ENCODE results near the gene FBXO3. TPM values are rescaled to one million over a fixed set of nuclear protein-coding genes. Genes with fewer than 3 reads are reported as not detected.

The FBXO3 gene
- total and polyA plus RNA-seq, 9 of the 15 experiments (the other 6 are each of a cell fraction or from before 2014, with no cell fraction given), result 11.6 to 59.3 (median 29.2) TPM

- Histone ChIP-seq H3K4me3 (no peak overlapping the region), H3K9me1 (ENCODE audit: control insufficient read depth, insufficient read depth, low read length) (no peaks in the 10 kb centered on the region), H4K20me1 (replicated peaks; ENCODE audit: control insufficient read depth, insufficient read depth, low read length) (no peaks in the 10 kb centered on the region), H2AFZ (ENCODE audit: low read depth, low read length) (no peak overlapping the region), H3K79me2 (ENCODE audit: control insufficient read depth, insufficient read depth, low read length) (no peaks in the 10 kb centered on the region), H3K4me2 (ENCODE audit: insufficient read depth, low read length) (no peak overlapping the region), H3K27me3 (ENCODE audit: control insufficient read depth in 2 of 2, insufficient read depth in 2 of 2, low read length in 2 of 2) (peaks cover 19 to 42% of the 10 kb centered on the region in 2 experiments), H3K4me1 (replicated peaks in 1 of 2; ENCODE audit: control insufficient read depth in 2 of 2, insufficient read depth in 2 of 2, low read length in 2 of 2) (peaks cover 8 to 12% of the 10 kb centered on the region in 2 experiments), H3K9ac (ENCODE audit: insufficient read depth in 1 of 2, low read depth in 2 of 2, low read length in 2 of 2) (no peak overlapping the region), H3K27ac (ENCODE audit: extremely low read depth, low read depth, low read length) (no peak overlapping the region), H3K9me3 (replicated peaks; ENCODE audit: control insufficient read depth, insufficient read depth, low read depth, low read length) (no peaks in the 10 kb centered on the region), H3K36me3 (ENCODE audit: control insufficient read depth, insufficient read depth, low read length) (no peaks in the 10 kb centered on the region)
- in situ Hi-C loops (cut with MboI) (no loop called here), intact Hi-C loops (cut with micrococcal nuclease) (no loop called here)
- BruUV-seq (replicated peaks), result no TSS peak
- CTCF ChIA-PET (ENCODE audit: low intra/inter-chr PET ratio), result no interaction called here
- no peak for DNase-seq (ENCODE audit: extremely low read depth in 1 of 4, low spot score in 3 of 4)
- POLR2A ChIA-PET, result interaction anchor here (0.6 to 1.2 kb wide), 3 partner anchors 11 to 184 kb away, joined by 3 read pairs; no protein-coding TSS in a partner anchor
- no peak for FAIRE-seq
- WGBS (ENCODE audit: insufficient coverage, low coverage, missing lambda C conversion rate), result 20% methylated on average over 4 of the region's 4 CpGs
- no peak for ATAC-seq
- TF ChIP-seq ETV6 (IDR thresholded peaks at IDR 0.05; ENCODE audit: borderline replicate concordance in 1 of 2, low read depth in 2 of 2, low read length in 1 of 2), result no peak
- TF ChIP-seq ETV6 (CRISPR knock-in tag; IDR thresholded peaks at IDR 0.05; ENCODE audit: borderline replicate concordance), result no peak
- TF ChIP-seq GATAD2B (IDR thresholded peaks at IDR 0.05; ENCODE audit: borderline replicate concordance), result no peak
- TF ChIP-seq ATF3 (IDR thresholded peaks at IDR 0.05), result peak; percentile 56
- no peak for TF ChIP-seq ATF3 (CRISPR knock-in tag; conservative IDR thresholded peaks at IDR 0.05)
- peak; percentile 77 for TF ChIP-seq CEBPB (tag; IDR thresholded peaks at IDR 0.05)
- TF ChIP-seq RAD51 (IDR thresholded peaks at IDR 0.05; ENCODE audit: borderline replicate concordance, low read depth), result no peak
- TF ChIP-seq CEBPG (CRISPR knock-in tag; IDR thresholded peaks at IDR 0.05), result 0 out of 2 replicates have a peak, but pooled peaks have one; percentile 30
- TF ChIP-seq CEBPG (tag; conservative IDR thresholded peaks at IDR 0.05 in 1 of 2, IDR thresholded peaks at IDR 0.05 in 1 of 2), result peak in 1 of 2 experiments; percentile 45; a peak in 1 of 4 replicates
Measured at GRCh38 chr11:33694346-33695050, 79.8 kb downstream of the FBXO3 start.
